GM12891 (cell line): ENCODE data around the gene SFMBT2.

Source experiments
- PAX5 ChIP-seq: IDR thresholded peaks from 2 replicates; pipeline ENCODE4 v1.6.1; 2011; ENCODE audit warnings: low read length, moderate library complexity, mild to moderate bottlenecking; ENCODE audit not compliant: insufficient read depth, severe bottlenecking
- POLR2A ChIP-seq: IDR thresholded peaks from 2 replicates; pipeline ENCODE4 v1.6.1; 2011; ENCODE audit warnings: low read depth, low read length, control low read depth
- POLR2AphosphoS5 ChIP-seq: IDR thresholded peaks from 2 replicates; pipeline ENCODE4 v1.6.1; 2011; ENCODE audit warnings: low read depth, low read length, control low read depth
- TAF1 ChIP-seq: IDR thresholded peaks from 2 replicates; pipeline ENCODE4 v1.6.1; 2011; ENCODE audit warnings: low read depth, low read length, control low read depth

GRCh38 chr10:7123774-7124173, 287.1 kb downstream of the SFMBT2 start:
- TF ChIP-seq POLR2A (no peak), POLR2AphosphoS5 (no peak), TAF1 (no peak), PAX5 (no peak)
